Thoracic aorta endothelial cell (primary cell): ENCODE results near the gene METTL1. TPM values are rescaled to one million over a fixed set of nuclear protein-coding genes. Genes with fewer than 3 reads are reported as not detected.

Experiments
- small RNA-seq: library from RNA; depleted of rRNA; stranded (forward); fragments of <200 nt; gene quantifications from one replicate; pipeline ENCODE3, GENCODE V24; 2012
- total RNA-seq: library from RNA; depleted of rRNA; stranded (reverse); fragments of >200 nt; gene quantifications from 2 replicates; pipeline ENCODE4 v1.2.3, GENCODE V29; 2012

METTL1 gene
- total RNA-seq: 8.0 and 10.1 TPM in 2 replicates

GRCh38 chr12:57771873-57772428 lies at the start of gene METTL1:
METTL1 (minus strand) TSS chr12:57772105; CDS start chr12:57772083, 22 bp downstream.

GRCh38 chr12:57782608-57783465 lies 10.9 kb upstream of the METTL1 start, which contains the start of gene TSFM:
TSFM (plus strand) TSS chr12:57782787; CDS start chr12:57782802, 15 bp downstream.

GRCh38 chr12:57772429-57773322 lies 771 bp upstream of the METTL1 start, which contains the start of gene EEF1AKMT3:
EEF1AKMT3 (plus strand) TSS chr12:57772614; CDS start chr12:57772725, 111 bp downstream.

GRCh38 chr12:57766464-57767304 lies 5.2 kb downstream of the METTL1 start, which contains the start of gene CYP27B1:
CYP27B1 (minus strand) TSS chr12:57767078; CDS start chr12:57767041, 37 bp downstream.

GRCh38 chr12:57754411-57755193 lies 17.3 kb downstream of the METTL1 start, which contains the start of gene MARCHF9:
MARCHF9 (plus strand) TSS chr12:57755103; CDS start chr12:57755529, 426 bp downstream.

GRCh38 chr12:57751788-57752667 lies 19.9 kb downstream of the METTL1 start, which contains the start of gene CDK4:
CDK4 (minus strand) TSS chr12:57752310; CDS start chr12:57751717, 593 bp downstream.

GRCh38 chr12:57744777-57745484 lies 27.0 kb downstream of the METTL1 start, which contains the start of gene TSPAN31:
TSPAN31 (plus strand) TSS chr12:57745039; CDS start chr12:57745155, 116 bp downstream.

GRCh38 chr12:57738661-57739237 lies 33.2 kb downstream of the METTL1 start, which contains the start of gene AGAP2:
AGAP2 (minus strand) TSS chr12:57738742; CDS start chr12:57738246, 496 bp downstream.

Small RNAs within 50 kb of the gene (small RNA-seq; reads per million reads assigned to genes)
- gene RNU6-1083P: not detected

Other genes with a start within 250 kb of the METTL1 start
- gene MBD6, start 249.3 kb downstream of the METTL1 start, total RNA-seq: 8.5 and 12.6 TPM in 2 replicates
- gene DCTN2, start 224.9 kb downstream of the METTL1 start, total RNA-seq: 128 and 152 TPM in 2 replicates
- gene KIF5A, start 222.1 kb downstream of the METTL1 start, total RNA-seq: under 0.01 and 0.07 TPM in 2 replicates
- gene PIP4K2C, start 180.9 kb downstream of the METTL1 start, total RNA-seq: 12.5 and 15.1 TPM in 2 replicates
- gene DTX3, start 167.3 kb downstream of the METTL1 start, total RNA-seq: 4.1 and 6.5 TPM in 2 replicates
- gene ARHGEF25, start 160.7 kb downstream of the METTL1 start, total RNA-seq: 2.2 and 2.7 TPM in 2 replicates
- 0.14 and 0.27 TPM in 2 replicates for gene B4GALNT1, start 138.9 kb downstream of the METTL1 start, total RNA-seq
- gene OS9, start 78.0 kb downstream of the METTL1 start, total RNA-seq: 141 and 155 TPM in 2 replicates
- 0.13 and 0.36 TPM in 2 replicates for gene AGAP2, start 33.4 kb downstream of the METTL1 start, total RNA-seq
- 30.9 and 34.1 TPM in 2 replicates for gene TSPAN31, start 27.1 kb downstream of the METTL1 start, total RNA-seq
- 189 and 197 TPM in 2 replicates for gene CDK4, start 19.8 kb downstream of the METTL1 start, total RNA-seq
- 2.5 and 3.4 TPM in 2 replicates for gene MARCHF9, start 17.0 kb downstream of the METTL1 start, total RNA-seq
- 0.80 and 1.5 TPM in 2 replicates for gene CYP27B1, start 5.0 kb downstream of the METTL1 start, total RNA-seq
- 4.5 and 6.0 TPM in 2 replicates for gene EEF1AKMT3, start 509 bp upstream of the METTL1 start, total RNA-seq
- gene TSFM, start 10.7 kb upstream of the METTL1 start, total RNA-seq: 23.7 and 27.5 TPM in 2 replicates
- 0.57 and 1.1 TPM in 2 replicates for gene AVIL, start 46.6 kb upstream of the METTL1 start, total RNA-seq
- 92.4 and 110 TPM in 2 replicates for gene CTDSP2, start 74.6 kb upstream of the METTL1 start, total RNA-seq
- 8.2 and 8.5 TPM in 2 replicates for gene ATP23, start 169.5 kb upstream of the METTL1 start, total RNA-seq